Kidney (tissue), 14 donors: Measurements from ENCODE around the gene SMG5. TPM values are rescaled to one million over a fixed set of nuclear protein-coding genes. Genes with fewer than 3 reads are reported as not detected.
A peak's percentile ranks its signal among the peaks of the same experiment; 100 is the strongest.

Source experiments
- DNase-seq, 5 donors: peaks; one replicate each; pipeline ENCODE4 v3.0.0-alpha.2; 2013 to 2020
- FAIRE-seq: peaks from 2 replicates; lab custom pipeline; 2012; peaks lifted over from hg19 to GRCh38; lab: Jason Lieb, UNC
- H3K27ac ChIP-seq, 2 donors: one replicate each; pipeline ENCODE4 v1.7.0; 2013; ENCODE audit warnings: low read depth in 2 of 2, low read length in 2 of 2, inconsistent platforms in 1 of 2
- H3K27me3 ChIP-seq: one replicate; pipeline ENCODE4 v1.7.1; 2013; ENCODE audit warnings: low read length, inconsistent platforms; ENCODE audit not compliant: control insufficient read depth, insufficient read depth
- H3K36me3 ChIP-seq, 3 donors: one replicate each; pipeline versions ENCODE4 v1.7.0 to v1.7.1; 2013; ENCODE audit warnings: low read length in 3 of 3, control low read depth in 1 of 3, inconsistent platforms in 1 of 3; ENCODE audit not compliant: insufficient read depth in 3 of 3, control insufficient read depth in 2 of 3
- H3K4me1 ChIP-seq, 3 donors: one replicate each; pipeline versions ENCODE4 v1.7.0 to v1.7.1; 2013; ENCODE audit warnings: low read length in 3 of 3, inconsistent platforms in 1 of 3, low read depth in 1 of 3; ENCODE audit not compliant: control insufficient read depth in 2 of 3, insufficient read depth in 2 of 3
- H3K4me3 ChIP-seq, 3 donors: one replicate each; pipeline versions ENCODE4 v1.7.0 to v1.8.1; 2013; ENCODE audit warnings: low read length in 3 of 3, control low read depth in 1 of 3, inconsistent platforms in 1 of 3
- H3K9ac ChIP-seq, 3 donors: one replicate each; pipeline versions ENCODE4 v1.7.0 to v1.7.1; 2013; ENCODE audit warnings: low read length in 3 of 3, control low read depth in 1 of 3, inconsistent platforms in 1 of 3
- H3K9me3 ChIP-seq, 3 donors: one replicate each; pipeline versions ENCODE4 v1.7.0 to v1.7.1; 2013; ENCODE audit warnings: low read length in 3 of 3, control low read depth in 1 of 3, inconsistent platforms in 1 of 3; ENCODE audit not compliant: control insufficient read depth in 2 of 3, insufficient read depth in 1 of 3
- CTCF ChIP-seq: IDR thresholded peaks from 3 replicates; pipeline ENCODE4 v1.5.1; 2012; ENCODE audit warnings: mild to moderate bottlenecking, moderate library complexity, borderline replicate concordance; ENCODE audit not compliant: insufficient read depth; ENCODE audit errors: extremely low read depth
- intact Hi-C: fragments of 100-400 bp; cut with DNase I; formaldehyde crosslinking; loops from one replicate; pipeline ENCODE4 v1.11.1; 2022
- polyA plus RNA-seq: library from polyadenylated mRNA; stranded (reverse); fragments of 350-450 nt; fragmentation: Illumina TruSeq; extraction: RNeasy Lipid Tissue Mini Kit (QIAGEN cat#74804); gene quantifications from one replicate; pipeline ENCODE4 v1.2.3, GENCODE V29; 2014; ENCODE audit warnings: low read depth, low replicate concordance; ENCODE audit not compliant: insufficient read depth
- total RNA-seq: library from RNA; stranded (reverse); fragmentation: NEBNext Ultra II Directional; extraction: Animal tissue kit (Norgen Biotek cat#: 25700); gene quantifications from one replicate; pipeline ENCODE4 v1.2.1, GENCODE V29; 2021
- donor health status: control.
- donor health status: control.
- donor health status: control.
- donor health status: control.
- donor health status: control.
- donor health status: DM: yes; HTN: yes; CAD: no.
- donor health status: Normal renal cell carcinoma (clear cell type).

SMG5 gene
- total and polyA plus RNA-seq, 2 donors from 2014 or later, result 46.1 to 69.5 TPM

DNA sequence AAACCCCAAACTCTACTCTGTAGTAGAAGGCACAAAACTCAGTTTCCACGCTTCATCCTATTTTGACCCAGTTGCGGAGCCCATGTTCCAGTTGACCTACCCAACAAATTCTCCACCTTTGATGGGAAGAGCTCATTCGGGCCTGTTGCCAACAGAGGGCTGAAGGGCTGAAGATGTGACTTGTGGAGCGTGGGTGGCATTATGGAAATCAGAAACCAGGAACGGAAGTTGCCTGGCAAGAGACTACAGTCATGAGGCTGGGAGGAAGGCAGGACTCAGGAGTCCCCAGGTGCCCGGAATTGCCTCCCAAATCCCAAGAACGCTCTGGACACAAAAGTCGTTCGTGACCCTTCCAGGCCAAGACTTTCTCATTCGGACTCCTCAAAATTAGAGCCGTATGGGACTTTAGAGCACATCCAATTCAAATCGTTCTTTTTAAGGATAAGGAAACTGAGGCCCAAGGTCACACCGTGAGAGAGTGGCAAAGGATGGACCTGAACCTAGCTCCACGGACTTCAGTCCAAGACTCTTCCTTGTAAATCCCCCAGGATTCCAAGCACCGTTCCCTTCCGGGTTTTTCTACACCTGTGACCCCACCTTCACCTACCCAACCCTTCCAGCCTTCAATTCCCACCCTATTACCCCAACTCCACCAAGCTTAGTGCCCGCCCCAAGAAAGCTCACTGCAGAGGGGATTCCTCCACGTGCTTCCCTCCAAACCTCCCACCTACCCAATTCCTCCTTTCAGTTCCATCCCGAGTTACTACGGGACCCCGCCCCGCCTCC, 739 bp downstream of the SMG5 start:
- FAIRE-seq (no peak), DNase-seq (peak in 2 of 5 donors; percentile 45 to 56)
- peak overlapping the region; percentile 26 to 83 (median 78) for H3K9ac ChIP-seq
- peaks cover 0 to 21% (median 18%) of the 10 kb centered on the region in 3 donors for H3K4me1 ChIP-seq
- H3K27ac ChIP-seq, result peak overlapping the region; percentile 86 to 92
- H3K4me3 ChIP-seq, result peak overlapping the region; percentile 63 to 95 (median 93)
- no peaks in the 10 kb centered on the region for H3K27me3 ChIP-seq
- H3K9me3 ChIP-seq, result no peaks in the 10 kb centered on the region
- peaks cover 3 to 21% (median 15%) of the 10 kb centered on the region in 3 donors for H3K36me3 ChIP-seq
- no peak for TF ChIP-seq CTCF
- intact Hi-C loops, result no loop called here

DNA sequence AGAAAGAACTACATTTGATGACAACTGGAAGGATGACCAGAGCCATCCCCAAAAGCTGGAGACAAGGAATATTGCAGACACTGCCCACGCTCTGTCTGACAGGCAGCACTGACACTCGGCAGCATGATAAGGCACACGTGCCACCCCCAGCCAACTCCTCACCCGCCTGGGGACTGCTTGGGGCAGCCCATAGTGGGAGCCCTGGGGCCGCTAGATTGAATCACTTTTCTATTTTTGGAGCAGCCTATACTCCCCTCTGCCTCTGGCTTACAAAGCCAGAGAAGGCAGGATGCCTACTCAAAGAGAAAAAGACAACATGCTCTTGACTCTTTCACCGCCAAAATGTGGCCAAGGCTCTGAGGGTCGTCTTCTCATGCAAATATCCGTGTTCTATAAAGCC, 1.3 kb downstream of the SMG5 start:
- Histone ChIP-seq H3K9me3 (no peaks in the 10 kb centered on the region), H3K4me1 (peaks cover 0 to 21% (median 18%) of the 10 kb centered on the region in 3 donors), H3K27ac (no peak overlapping the region), H3K9ac (peak overlapping the region in 2 of 3 donors; percentile 26 to 78), H3K36me3 (peaks cover 3 to 26% (median 21%) of the 10 kb centered on the region in 3 donors), H3K27me3 (no peaks in the 10 kb centered on the region), H3K4me3 (peak overlapping the region in 2 of 3 donors; percentile 93 to 95)
- DNase-seq (peak in 1 of 5 donors; percentile 18), FAIRE-seq (no peak)
- TF ChIP-seq CTCF, result no peak
- intact Hi-C loops, result no loop called here

DNA sequence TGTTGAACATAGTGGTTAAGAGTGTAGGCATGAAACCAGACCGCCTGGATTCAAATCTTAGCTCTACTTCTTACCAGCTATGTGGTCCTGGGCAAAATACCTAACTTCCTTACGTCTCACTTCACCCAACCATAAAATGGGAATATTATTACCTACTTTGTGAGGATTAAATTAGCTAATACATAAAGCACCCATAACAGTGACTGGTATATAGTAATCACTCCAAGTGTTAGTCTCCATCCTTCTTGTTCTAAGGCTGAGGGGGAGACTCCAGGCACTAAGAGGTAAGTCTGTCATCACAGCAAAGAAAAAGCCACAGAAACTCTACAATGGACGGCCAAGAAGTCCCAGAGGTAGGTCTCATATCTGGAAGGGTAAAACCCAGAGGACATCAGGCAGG, 2.8 kb downstream of the SMG5 start:
- peaks cover 5 to 33% (median 26%) of the 10 kb centered on the region in 3 donors for H3K36me3 ChIP-seq
- H3K4me1 ChIP-seq, result peaks cover 0 to 21% (median 18%) of the 10 kb centered on the region in 3 donors
- intact Hi-C loops, result no loop called here
- no peak for TF ChIP-seq CTCF
- DNase-seq (no peak), FAIRE-seq (no peak)
- H3K27ac ChIP-seq, result no peak overlapping the region
- no peak overlapping the region for H3K9ac ChIP-seq
- H3K9me3 ChIP-seq, result no peaks in the 10 kb centered on the region
- no peak overlapping the region for H3K4me3 ChIP-seq
- no peaks in the 10 kb centered on the region for H3K27me3 ChIP-seq
